ENCODE results near the gene VWA8.

Gene VWA8

DNA sequence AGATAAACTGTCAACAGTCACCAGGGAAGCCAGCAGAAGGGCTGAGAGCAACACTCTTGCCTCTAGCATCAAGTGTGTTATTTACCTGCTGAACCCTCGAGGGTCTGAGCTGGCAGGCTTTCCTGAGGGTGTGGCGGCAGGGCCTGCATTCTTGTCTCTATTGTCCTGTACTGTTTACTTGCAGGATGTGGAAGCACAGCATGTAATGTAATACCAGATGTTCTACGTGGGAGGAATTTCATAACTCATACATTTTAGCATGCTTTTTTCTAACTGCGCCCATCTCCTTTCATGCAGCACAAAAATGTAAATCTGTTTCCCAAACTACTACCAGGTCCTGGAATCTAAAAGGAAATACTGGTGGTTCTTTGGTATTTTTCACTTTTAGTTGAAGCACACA, 350.5 kb downstream of the VWA8 start:
- no peaks in the 10 kb centered on the region for H3K27me3 ChIP-seq (replicated peaks; ENCODE audit: control insufficient read depth, insufficient read depth, low read length)

DNA sequence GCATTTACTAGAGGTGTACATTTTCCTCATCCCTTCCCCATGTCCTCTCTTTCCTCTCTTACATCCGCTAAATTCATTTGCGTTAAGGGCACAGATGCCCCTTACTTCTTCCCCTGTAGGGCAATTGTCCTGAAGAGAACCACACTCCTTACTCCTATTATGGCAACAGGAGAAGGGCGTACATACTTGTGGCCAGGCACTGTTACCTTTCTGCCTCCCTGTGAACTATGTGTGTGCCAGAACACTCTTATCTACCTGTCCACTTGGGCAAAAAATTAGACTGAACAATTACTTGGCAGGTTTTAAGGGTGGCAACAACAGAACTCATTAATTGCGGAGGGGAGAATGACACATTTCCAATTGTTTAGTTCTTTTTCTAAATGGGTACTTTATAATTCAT, 351.1 kb downstream of the VWA8 start:
- Histone ChIP-seq H3K27me3 (replicated peaks; ENCODE audit: control insufficient read depth, insufficient read depth, low read length) (no peaks in the 10 kb centered on the region), H3K4me3 (ENCODE audit: low read length) (no peak overlapping the region), H3K9ac (ENCODE audit: low read length) (no peak overlapping the region), H3K9me3 (ENCODE audit: control insufficient read depth, low read length) (no peaks in the 10 kb centered on the region), H3K4me1 (ENCODE audit: control insufficient read depth, insufficient read depth, low read length) (peaks cover 33% of the 10 kb centered on the region), H3K36me3 (ENCODE audit: control insufficient read depth, insufficient read depth, low read length, severe bottlenecking) (peaks cover 14% of the 10 kb centered on the region)
- DNase-seq (ENCODE audit: low read depth): no peak

More for the DNA sequence above, 350.5 kb downstream of the VWA8 start:
- Histone ChIP-seq H3K4me1 (ENCODE audit: control insufficient read depth, insufficient read depth, low read length) (peaks cover 34% of the 10 kb centered on the region), H3K9ac (ENCODE audit: low read length) (peak overlapping the region; percentile 37), H3K9me3 (ENCODE audit: control insufficient read depth, low read length) (no peaks in the 10 kb centered on the region), H3K4me3 (ENCODE audit: low read length) (no peak overlapping the region), H3K36me3 (ENCODE audit: control insufficient read depth, insufficient read depth, low read length, severe bottlenecking) (peaks cover 13% of the 10 kb centered on the region)
- peak; percentile 78 for DNase-seq (ENCODE audit: low read depth)

DNA sequence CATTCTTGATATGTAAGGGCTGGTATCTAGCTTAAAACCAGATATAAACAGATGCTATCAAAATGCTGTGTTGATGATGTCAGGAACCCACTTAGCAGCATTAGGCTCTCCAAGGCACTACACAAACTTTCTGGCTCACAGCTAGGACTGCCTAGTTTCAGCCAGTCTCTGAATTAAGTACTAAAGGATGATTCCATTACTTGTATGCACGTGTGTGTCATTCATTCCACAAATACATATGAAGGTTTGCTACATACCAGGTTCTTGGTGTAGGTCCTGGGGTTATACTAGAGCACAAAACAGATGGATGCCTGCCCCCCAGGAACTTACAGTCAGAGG, 352.1 kb downstream of the VWA8 start:
- H3K9ac ChIP-seq (ENCODE audit: low read length): no peak overlapping the region
- no peak overlapping the region for H3K4me3 ChIP-seq (ENCODE audit: low read length)
- H3K4me1 ChIP-seq (ENCODE audit: control insufficient read depth, insufficient read depth, low read length): peaks cover 32% of the 10 kb centered on the region
- DNase-seq (ENCODE audit: low read depth): peak; percentile 58
- peaks cover 16% of the 10 kb centered on the region for H3K36me3 ChIP-seq (ENCODE audit: control insufficient read depth, insufficient read depth, low read length, severe bottlenecking)
- no peaks in the 10 kb centered on the region for H3K27me3 ChIP-seq (replicated peaks; ENCODE audit: control insufficient read depth, insufficient read depth, low read length)
- no peaks in the 10 kb centered on the region for H3K9me3 ChIP-seq (ENCODE audit: control insufficient read depth, low read length)

GRCh38 chr13:41608111-41608838, 352.6 kb downstream of the VWA8 start:
- Histone ChIP-seq H3K27me3 (replicated peaks; ENCODE audit: control insufficient read depth, insufficient read depth, low read length) (no peaks in the 10 kb centered on the region), H3K4me1 (ENCODE audit: control insufficient read depth, insufficient read depth, low read length) (peaks cover 26% of the 10 kb centered on the region), H3K9me3 (ENCODE audit: control insufficient read depth, low read length) (no peaks in the 10 kb centered on the region), H3K36me3 (ENCODE audit: control insufficient read depth, insufficient read depth, low read length, severe bottlenecking) (peaks cover 16% of the 10 kb centered on the region), H3K9ac (ENCODE audit: low read length) (no peak overlapping the region), H3K4me3 (ENCODE audit: low read length) (no peak overlapping the region)
- DNase-seq (ENCODE audit: low read depth): peak; percentile 79

DNA sequence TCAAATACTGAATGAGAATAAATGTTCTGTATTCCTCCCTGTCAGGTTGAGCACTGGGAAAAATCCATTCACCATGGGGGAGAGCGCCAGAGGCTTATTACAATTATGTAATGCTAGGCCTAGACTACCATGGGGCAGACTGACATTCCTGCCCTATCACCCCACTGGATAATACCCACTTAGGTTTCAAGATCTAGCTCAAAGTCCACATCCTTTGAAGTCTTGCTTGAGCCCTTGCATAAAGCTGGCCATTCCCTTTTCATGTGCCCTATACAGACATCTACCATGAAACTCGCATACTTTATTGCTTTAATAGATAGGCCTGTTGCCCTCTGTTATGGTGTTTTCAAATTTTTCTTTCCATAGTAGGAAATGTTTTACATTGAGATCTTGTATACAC, 354.3 kb downstream of the VWA8 start:
- no peak overlapping the region for H3K4me3 ChIP-seq (ENCODE audit: low read length)
- DNase-seq (ENCODE audit: low read depth): no peak
- peaks cover 21% of the 10 kb centered on the region for H3K36me3 ChIP-seq (ENCODE audit: control insufficient read depth, insufficient read depth, low read length, severe bottlenecking)
- H3K9ac ChIP-seq (ENCODE audit: low read length): no peak overlapping the region
- peaks cover 24% of the 10 kb centered on the region for H3K4me1 ChIP-seq (ENCODE audit: control insufficient read depth, insufficient read depth, low read length)
- no peaks in the 10 kb centered on the region for H3K9me3 ChIP-seq (ENCODE audit: control insufficient read depth, low read length)
- no peaks in the 10 kb centered on the region for H3K27me3 ChIP-seq (replicated peaks; ENCODE audit: control insufficient read depth, insufficient read depth, low read length)

DNA sequence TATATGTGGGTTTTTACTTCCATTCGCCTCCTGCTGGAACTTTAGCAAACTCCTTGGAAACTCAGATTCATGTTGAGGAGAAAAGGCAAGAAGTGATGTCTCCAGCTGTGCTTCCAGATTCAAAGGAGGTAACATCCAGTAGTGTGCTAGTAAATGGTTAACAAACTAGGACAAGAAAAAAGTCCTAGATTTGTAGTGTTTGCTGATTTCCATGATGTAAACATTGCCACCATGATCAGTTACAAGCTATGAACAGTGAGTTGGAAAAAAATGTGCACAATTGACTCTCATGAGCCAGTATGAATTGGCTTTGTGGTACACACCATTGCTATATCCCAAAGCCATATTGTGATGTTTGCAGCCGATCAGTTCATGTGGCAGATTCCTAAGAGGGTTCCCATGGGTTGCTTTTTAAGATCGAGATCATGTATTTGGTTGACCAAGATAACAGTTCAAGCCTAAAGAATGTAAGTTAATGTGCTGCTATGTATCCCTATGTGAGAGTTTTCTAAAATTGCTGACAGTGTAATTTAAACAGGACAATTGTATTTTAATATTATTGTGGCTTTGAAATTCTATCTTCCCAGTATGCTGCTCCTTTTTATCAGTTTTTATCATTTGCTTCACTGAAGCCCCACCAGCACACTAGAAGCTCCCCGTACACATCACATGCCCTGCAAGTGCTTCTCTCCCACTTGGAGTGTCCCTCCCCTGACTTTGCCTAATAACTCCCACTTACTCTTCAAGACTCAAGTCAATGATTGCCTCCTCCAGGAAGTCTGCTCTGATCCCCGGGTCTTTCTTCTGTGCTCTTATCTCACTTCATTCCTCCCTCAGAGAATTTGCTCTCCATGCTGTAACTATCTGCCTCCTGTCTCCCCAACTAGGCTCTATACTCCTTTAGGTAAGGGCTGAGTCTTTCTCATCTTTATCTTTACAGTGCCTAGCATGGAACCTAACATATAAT, 355.3 kb downstream of the VWA8 start:
- no peak overlapping the region for H3K4me3 ChIP-seq (ENCODE audit: low read length)
- no peak overlapping the region for H3K9ac ChIP-seq (ENCODE audit: low read length)
- H3K27me3 ChIP-seq (replicated peaks; ENCODE audit: control insufficient read depth, insufficient read depth, low read length): no peaks in the 10 kb centered on the region
- H3K9me3 ChIP-seq (ENCODE audit: control insufficient read depth, low read length): no peaks in the 10 kb centered on the region
- DNase-seq (ENCODE audit: low read depth): no peak
- H3K36me3 ChIP-seq (ENCODE audit: control insufficient read depth, insufficient read depth, low read length, severe bottlenecking): peaks cover 18% of the 10 kb centered on the region
- H3K4me1 ChIP-seq (ENCODE audit: control insufficient read depth, insufficient read depth, low read length): peaks cover 19% of the 10 kb centered on the region

GRCh38 chr13:41603917-41604316, 357.0 kb downstream of the VWA8 start:
- peaks cover 10% of the 10 kb centered on the region for H3K4me1 ChIP-seq (ENCODE audit: control insufficient read depth, insufficient read depth, low read length)
- no peaks in the 10 kb centered on the region for H3K9me3 ChIP-seq (ENCODE audit: control insufficient read depth, low read length)
- H3K4me3 ChIP-seq (ENCODE audit: low read length): no peak overlapping the region
- no peak overlapping the region for H3K9ac ChIP-seq (ENCODE audit: low read length)
- no peaks in the 10 kb centered on the region for H3K27me3 ChIP-seq (replicated peaks; ENCODE audit: control insufficient read depth, insufficient read depth, low read length)
- DNase-seq (ENCODE audit: low read depth): peak; percentile 42
- H3K36me3 ChIP-seq (ENCODE audit: control insufficient read depth, insufficient read depth, low read length, severe bottlenecking): peaks cover 22% of the 10 kb centered on the region

DNA sequence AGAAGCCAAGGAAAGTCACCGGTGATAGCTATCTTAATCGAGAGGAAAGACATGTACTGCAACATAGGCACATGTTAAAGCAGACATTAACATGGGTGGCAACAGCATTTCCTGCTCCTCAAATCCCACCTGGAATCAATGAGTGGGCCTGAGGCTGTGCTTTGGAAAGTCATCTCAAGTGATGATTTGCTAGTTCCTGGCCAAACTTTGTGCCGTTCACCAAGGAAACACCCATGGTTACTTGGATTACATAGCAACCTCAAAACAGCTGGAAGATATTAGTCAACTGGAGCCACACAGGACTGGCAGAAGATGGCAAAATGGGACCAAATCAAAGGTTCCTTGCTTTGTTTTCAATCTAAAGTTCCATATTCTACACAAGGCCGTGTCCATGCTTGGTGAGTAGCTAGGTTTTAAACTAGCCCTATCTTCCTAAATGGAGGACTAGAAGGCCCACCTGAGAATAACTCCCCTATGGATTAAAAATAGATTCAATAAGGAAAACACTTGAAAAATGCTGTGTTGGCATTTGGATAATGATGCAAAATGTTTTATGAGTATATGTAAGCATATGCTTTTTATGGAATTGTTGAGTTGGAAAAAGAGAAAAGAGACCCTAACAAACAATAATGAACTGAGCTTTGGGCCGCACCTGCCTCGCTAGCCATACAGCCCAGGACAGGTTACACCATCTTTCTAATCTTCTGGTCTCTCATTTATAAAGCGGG, 359.0 kb downstream of the VWA8 start:
- peak; percentile 71 for DNase-seq (ENCODE audit: low read depth)
- Histone ChIP-seq H3K9ac (ENCODE audit: low read length) (no peak overlapping the region), H3K4me1 (ENCODE audit: control insufficient read depth, insufficient read depth, low read length) (peaks cover 11% of the 10 kb centered on the region), H3K4me3 (ENCODE audit: low read length) (no peak overlapping the region), H3K9me3 (ENCODE audit: control insufficient read depth, low read length) (no peaks in the 10 kb centered on the region), H3K36me3 (ENCODE audit: control insufficient read depth, insufficient read depth, low read length, severe bottlenecking) (peaks cover 17% of the 10 kb centered on the region), H3K27me3 (replicated peaks; ENCODE audit: control insufficient read depth, insufficient read depth, low read length) (no peaks in the 10 kb centered on the region)

GRCh38 chr13:41599619-41600018, 361.3 kb downstream of the VWA8 start:
- DNase-seq (ENCODE audit: low read depth): no peak
- Histone ChIP-seq H3K27me3 (replicated peaks; ENCODE audit: control insufficient read depth, insufficient read depth, low read length) (no peaks in the 10 kb centered on the region), H3K4me3 (ENCODE audit: low read length) (no peak overlapping the region), H3K4me1 (ENCODE audit: control insufficient read depth, insufficient read depth, low read length) (peaks cover 21% of the 10 kb centered on the region), H3K9me3 (ENCODE audit: control insufficient read depth, low read length) (no peaks in the 10 kb centered on the region), H3K36me3 (ENCODE audit: control insufficient read depth, insufficient read depth, low read length, severe bottlenecking) (peaks cover 15% of the 10 kb centered on the region), H3K9ac (ENCODE audit: low read length) (no peak overlapping the region)

DNA sequence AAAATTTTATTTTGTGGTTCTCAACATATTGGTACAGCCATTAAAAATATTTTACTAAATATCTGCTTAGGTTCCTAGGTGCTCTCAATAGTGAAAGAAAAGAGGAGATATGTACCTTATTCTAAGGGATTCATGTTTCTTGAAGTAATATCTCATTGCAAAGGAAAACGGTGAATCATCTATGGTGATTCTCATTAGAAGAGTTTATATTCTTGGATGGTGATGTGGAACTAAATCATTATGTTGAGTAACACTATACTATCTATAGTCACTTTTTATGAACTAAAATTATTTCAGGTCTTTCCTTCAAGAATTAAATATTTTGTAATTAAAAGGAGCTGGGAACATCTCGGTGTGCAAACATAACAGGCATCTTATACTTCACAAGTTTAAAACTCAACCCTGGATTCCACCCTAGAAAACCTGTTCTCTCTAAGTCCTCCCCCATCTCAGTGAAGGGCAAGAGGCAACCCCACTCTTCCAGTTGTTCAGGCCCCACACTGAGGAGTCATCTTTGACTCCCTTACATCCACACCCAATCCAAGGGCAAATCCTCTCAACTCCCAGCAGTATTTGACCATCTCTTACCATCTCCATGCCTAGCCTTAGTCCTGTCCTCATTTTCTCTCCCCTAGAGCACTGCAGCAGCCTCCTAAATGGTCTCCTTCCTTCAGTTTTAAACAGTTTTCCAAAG, 363.4 kb downstream of the VWA8 start:
- Histone ChIP-seq H3K27me3 (replicated peaks; ENCODE audit: control insufficient read depth, insufficient read depth, low read length) (no peaks in the 10 kb centered on the region), H3K36me3 (ENCODE audit: control insufficient read depth, insufficient read depth, low read length, severe bottlenecking) (peaks cover 12% of the 10 kb centered on the region), H3K9ac (ENCODE audit: low read length) (no peak overlapping the region), H3K4me3 (ENCODE audit: low read length) (no peak overlapping the region), H3K4me1 (ENCODE audit: control insufficient read depth, insufficient read depth, low read length) (peaks cover 14% of the 10 kb centered on the region), H3K9me3 (ENCODE audit: control insufficient read depth, low read length) (no peaks in the 10 kb centered on the region)
- no peak for DNase-seq (ENCODE audit: low read depth)
